Neural progenitor cell (in vitro differentiated cells): ENCODE data around the gene CMYA5.

Experiments used
- CTCF ChIP-seq: fragments of 200-600 bp; sonication (generic); IDR thresholded peaks from 2 replicates; pipeline ENCODE4 v1.5.1; 2017; ENCODE audit warnings: antibody characterized with exemption, mild to moderate bottlenecking
- EZH2 ChIP-seq: fragments of 200-600 bp; sonication (generic); IDR thresholded peaks from 2 replicates; pipeline ENCODE4 v1.6.1; 2017; ENCODE audit warnings: antibody characterized with exemption, mild to moderate bottlenecking, moderate library complexity
- EZH2phosphoT487 ChIP-seq: fragments of 200-600 bp; sonication (generic); IDR thresholded peaks from 2 replicates; pipeline ENCODE4 v1.6.1; 2017; ENCODE audit warnings: antibody characterized with exemption

- no peak for TF ChIP-seq CTCF
- TF ChIP-seq EZH2phosphoT487 = no peak
- TF ChIP-seq EZH2 = no peak
These were observed 117.1 kb downstream of the CMYA5 start for GRCh38 chr5:79806741-79807140.
